ENCODE measurements around the gene COP1. TPM values are rescaled to one million over a fixed set of nuclear protein-coding genes. Genes with fewer than 3 reads are reported as not detected.

Gene COP1
- total RNA-seq, 5 donors from 2014 or later (not counting 1 experiment from before 2014, with no cell fraction given), result 38.7 to 49.0 (median 42.4) TPM

DNA sequence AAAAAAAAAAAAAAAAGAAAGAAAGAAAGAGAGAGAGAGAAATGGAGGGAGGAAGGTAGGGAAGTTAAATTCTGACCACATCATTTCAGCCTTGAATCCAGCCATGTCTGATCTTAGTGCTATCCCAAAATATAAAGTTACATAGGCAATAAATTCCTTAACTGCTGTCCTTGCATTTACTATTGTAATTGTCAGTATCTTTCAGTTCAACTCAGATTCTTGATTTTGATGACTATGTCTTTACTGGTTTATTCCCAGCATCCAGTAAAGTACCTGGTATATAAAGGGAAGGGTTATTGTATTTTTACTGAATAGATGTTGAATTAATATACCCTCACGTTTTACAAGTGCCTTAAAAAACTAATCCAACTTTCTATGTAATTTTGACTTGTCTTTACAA is 8.9 kb upstream of the COP1 start:
- Mint-ChIP-seq H3K27me3 (peaks cover 4 to 6% of the 10 kb centered on the region in 2 donors), H3K36me3 (no peaks in the 10 kb centered on the region), H3K9me3 (no peaks in the 10 kb centered on the region), H3K4me3 (no peak overlapping the region), H3K4me1 (no peaks in the 10 kb centered on the region), H3K27ac (no peak overlapping the region)
- DNase-seq (no peak), ATAC-seq (replicated peaks in 1 of 4) (no peak)
- no peaks in the 10 kb centered on the region for H3K36me3 ChIP-seq (ENCODE audit: control insufficient read depth in 2 of 2, extremely low read depth in 1 of 2, insufficient read depth in 1 of 2, low read length in 1 of 2)
- no peak overlapping the region for H3K27ac ChIP-seq (ENCODE audit: low read length)
- no peaks in the 10 kb centered on the region for H3K9me3 ChIP-seq
- ChIA-PET CTCF (no interaction called here), POLR2A (no interaction called here)
- no CpG with 5 or more reads among the region's 1 CpG for WGBS (ENCODE audit: insufficient coverage)
- H3K4me3 ChIP-seq (ENCODE audit: control insufficient read depth in 1 of 2, extremely low read depth in 1 of 2, low read length in 1 of 2), result no peak overlapping the region
- H3K27me3 ChIP-seq (replicated peaks in 1 of 2; ENCODE audit: control insufficient read depth in 2 of 2, extremely low read depth in 1 of 2, insufficient read depth in 2 of 2, low read length in 1 of 2), result peaks cover 0 to 7% of the 10 kb centered on the region in 2 experiments
- H3K4me1 ChIP-seq (ENCODE audit: control insufficient read depth in 1 of 2, extremely low read depth in 1 of 2, insufficient read depth in 2 of 2, low read length in 2 of 2), result no peaks in the 10 kb centered on the region

DNA sequence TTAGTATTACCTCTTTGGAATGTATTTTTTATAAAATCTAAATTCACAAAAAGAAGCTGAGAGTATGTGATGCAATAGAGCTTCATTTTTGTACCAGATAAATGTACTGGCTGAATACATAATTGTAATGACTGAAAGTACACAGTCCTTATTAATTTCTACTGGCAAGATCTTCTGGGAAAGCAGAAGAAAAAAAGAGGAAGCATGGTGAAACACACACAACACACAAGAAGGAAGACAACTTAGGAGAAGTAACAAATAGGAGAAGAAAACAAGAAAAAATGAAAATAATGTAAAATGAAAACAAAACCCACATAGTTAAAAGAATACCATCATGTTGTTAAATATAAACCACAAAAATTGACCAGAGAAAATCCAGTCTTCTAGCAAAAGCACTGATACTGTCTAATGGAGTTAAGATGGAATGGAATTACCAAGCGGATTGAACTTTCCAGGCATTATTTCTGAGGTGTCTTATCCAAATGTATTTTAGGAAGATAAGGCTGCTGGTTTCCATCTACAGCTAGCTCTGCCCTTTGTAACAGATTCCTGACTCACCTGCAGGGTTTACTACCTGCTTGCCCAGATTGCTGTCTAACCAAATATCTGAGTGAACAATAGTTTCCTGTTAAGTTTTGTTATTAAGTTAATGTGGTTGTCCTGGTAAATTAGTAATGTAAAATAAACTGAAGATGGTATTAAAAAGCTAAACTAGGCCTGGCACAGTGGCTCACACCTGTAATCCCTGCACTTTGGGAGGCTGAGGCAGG is 4.5 kb upstream of the COP1 start:
- ChIA-PET CTCF (interaction anchor here in 1 of 2 donors (0.5 to 0.6 kb wide), 3 partner anchors 39 to 301 kb away, joined by 3 to 5 read pairs (median 3); no protein-coding TSS in a partner anchor), POLR2A (interaction anchor here (0.6 to 0.9 kb wide), 3 partner anchors 17 to 115 kb away, joined by 4 to 10 read pairs (median 4); no protein-coding TSS in a partner anchor)
- DNase-seq (no peak), ATAC-seq (replicated peaks in 1 of 4) (no peak)
- no peaks in the 10 kb centered on the region for H3K9me3 Mint-ChIP-seq
- H3K4me1 Mint-ChIP-seq, result peaks cover 12 to 14% (median 12%) of the 10 kb centered on the region in 3 donors
- H3K4me3 Mint-ChIP-seq, result no peak overlapping the region
- Histone ChIP-seq H3K4me3 (ENCODE audit: control insufficient read depth in 1 of 2, extremely low read depth in 1 of 2, low read length in 1 of 2) (no peak overlapping the region), H3K9me3 (no peaks in the 10 kb centered on the region), H3K27ac (ENCODE audit: low read length) (no peak overlapping the region), H3K27me3 (replicated peaks in 1 of 2; ENCODE audit: control insufficient read depth in 2 of 2, extremely low read depth in 1 of 2, insufficient read depth in 2 of 2, low read length in 1 of 2) (peaks cover 0 to 2% of the 10 kb centered on the region in 2 experiments), H3K4me1 (ENCODE audit: control insufficient read depth in 1 of 2, extremely low read depth in 1 of 2, insufficient read depth in 2 of 2, low read length in 2 of 2) (peaks cover 2 to 5% of the 10 kb centered on the region in 2 experiments), H3K36me3 (ENCODE audit: control insufficient read depth in 2 of 2, extremely low read depth in 1 of 2, insufficient read depth in 1 of 2, low read length in 1 of 2) (no peaks in the 10 kb centered on the region)
- peaks cover 4% of the 10 kb centered on the region in 2 donors for H3K27me3 Mint-ChIP-seq
- WGBS (ENCODE audit: insufficient coverage), result no CpG with 5 or more reads among the region's 1 CpG
- H3K27ac Mint-ChIP-seq, result no peak overlapping the region
- H3K36me3 Mint-ChIP-seq, result peaks cover 6% of the 10 kb centered on the region

DNA sequence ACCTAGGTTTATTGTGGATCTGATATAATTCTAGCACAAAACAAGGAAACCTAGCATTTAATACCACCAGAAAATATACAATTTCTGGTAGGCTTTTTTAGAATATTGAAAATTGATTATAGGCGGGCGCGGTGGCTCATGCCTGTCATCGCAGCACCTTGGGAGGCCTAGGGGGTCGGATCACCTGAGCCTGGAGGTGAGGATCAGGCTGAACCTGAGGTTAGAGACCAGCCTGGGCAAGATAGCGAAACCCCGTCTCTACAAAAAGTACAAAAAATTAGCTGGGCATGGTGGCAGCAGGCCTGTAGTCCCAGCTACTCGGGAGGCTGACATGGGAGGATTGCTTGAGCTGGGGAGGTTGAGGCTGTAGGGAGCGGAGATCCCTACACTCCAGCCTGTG is 948 bp upstream of the COP1 start:
- no peaks in the 10 kb centered on the region for H3K9me3 ChIP-seq
- H3K36me3 ChIP-seq (ENCODE audit: control insufficient read depth in 2 of 2, extremely low read depth in 1 of 2, insufficient read depth in 1 of 2, low read length in 1 of 2), result no peaks in the 10 kb centered on the region
- Mint-ChIP-seq H3K4me3 (peak overlapping the region; percentile 95 to 98 (median 97)), H3K27me3 (no peaks in the 10 kb centered on the region), H3K27ac (peak overlapping the region; percentile 99 to 100), H3K9me3 (no peaks in the 10 kb centered on the region), H3K36me3 (peaks cover 6% of the 10 kb centered on the region), H3K4me1 (peaks cover 42 to 45% (median 42%) of the 10 kb centered on the region in 3 donors)
- ChIA-PET POLR2A (interaction anchor here (0.5 to 1.0 kb wide), 4 partner anchors 15 to 1185 kb away, joined by 3 to 6 read pairs (median 4); partner anchors contain the start of gene MRPS14 (in 1 of the 2)), CTCF (interaction anchor here in 1 of 2 donors (0.7 kb wide), 1 partner anchor 69 kb away, joined by 3 read pairs; no protein-coding TSS in a partner anchor)
- ATAC-seq (replicated peaks in 1 of 4), result no peak
- no peaks in the 10 kb centered on the region for H3K27me3 ChIP-seq (replicated peaks in 1 of 2; ENCODE audit: control insufficient read depth in 2 of 2, extremely low read depth in 1 of 2, insufficient read depth in 2 of 2, low read length in 1 of 2)
- peak overlapping the region; percentile 86 to 99 for H3K4me3 ChIP-seq (ENCODE audit: control insufficient read depth in 1 of 2, extremely low read depth in 1 of 2, low read length in 1 of 2)
- peaks cover 14 to 16% of the 10 kb centered on the region in 2 experiments for H3K4me1 ChIP-seq (ENCODE audit: control insufficient read depth in 1 of 2, extremely low read depth in 1 of 2, insufficient read depth in 2 of 2, low read length in 2 of 2)
- 36% methylated on average over 3 of the region's 9 CpGs for WGBS (ENCODE audit: insufficient coverage)
- H3K27ac ChIP-seq (ENCODE audit: low read length), result peak overlapping the region; percentile 92
- peak in 2 of 35 experiments; percentile 2 to 5 for DNase-seq

DNA sequence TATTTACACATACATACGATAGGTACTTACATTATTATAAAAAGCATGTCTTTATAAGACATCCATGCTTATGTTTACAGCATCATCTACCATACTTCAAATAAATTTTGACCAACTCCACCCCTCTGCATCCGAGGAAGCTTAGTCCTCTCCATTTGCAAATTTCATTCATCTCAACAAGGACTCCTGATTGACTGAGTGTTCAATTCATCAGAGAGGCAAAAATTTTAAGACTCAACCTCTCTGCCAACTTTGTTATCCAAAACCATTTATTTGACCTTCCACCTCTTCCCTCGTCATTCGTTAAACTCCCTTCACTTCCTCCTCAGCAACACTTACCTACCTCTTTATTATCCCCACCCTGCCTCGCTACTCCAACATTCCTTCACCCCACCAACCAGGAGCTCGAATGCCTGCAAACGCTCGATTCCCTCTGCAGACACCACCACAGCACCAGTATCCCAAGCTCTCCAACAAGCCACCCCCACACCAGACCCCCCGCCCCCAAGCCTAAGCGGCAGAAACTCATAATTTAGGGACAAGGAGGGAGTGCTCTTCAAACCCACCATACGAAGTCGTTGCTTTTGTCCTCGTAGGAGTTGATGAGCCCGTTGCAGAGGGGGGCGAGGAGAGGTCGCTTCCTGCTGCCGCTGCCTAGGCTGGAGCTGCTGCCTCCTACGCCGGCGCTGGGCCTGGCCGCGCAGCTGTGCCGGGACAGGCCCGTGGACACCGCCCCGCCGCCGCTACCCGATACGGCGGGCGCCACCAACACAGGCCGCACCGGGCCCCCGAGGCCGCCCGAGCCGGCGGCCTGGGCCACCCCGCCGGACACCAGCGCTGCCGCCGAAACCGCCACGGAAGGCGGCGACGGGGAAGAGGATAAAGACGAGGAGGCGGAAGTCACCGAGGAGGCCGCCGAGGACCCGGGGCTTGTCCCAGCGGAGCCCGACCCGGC is 803 bp downstream of the COP1 start:
- Histone ChIP-seq H3K27ac (ENCODE audit: low read length) (peak overlapping the region; percentile 92), H3K4me1 (ENCODE audit: control insufficient read depth in 1 of 2, extremely low read depth in 1 of 2, insufficient read depth in 2 of 2, low read length in 2 of 2) (peaks cover 14 to 22% of the 10 kb centered on the region in 2 experiments), H3K27me3 (replicated peaks in 1 of 2; ENCODE audit: control insufficient read depth in 2 of 2, extremely low read depth in 1 of 2, insufficient read depth in 2 of 2, low read length in 1 of 2) (no peaks in the 10 kb centered on the region), H3K36me3 (ENCODE audit: control insufficient read depth in 2 of 2, extremely low read depth in 1 of 2, insufficient read depth in 1 of 2, low read length in 1 of 2) (no peaks in the 10 kb centered on the region), H3K4me3 (ENCODE audit: control insufficient read depth in 1 of 2, extremely low read depth in 1 of 2, low read length in 1 of 2) (peak overlapping the region; percentile 86 to 99), H3K9me3 (no peaks in the 10 kb centered on the region)
- H3K4me3 Mint-ChIP-seq, result peak overlapping the region; percentile 95 to 99 (median 98)
- H3K27me3 Mint-ChIP-seq, result no peaks in the 10 kb centered on the region
- ATAC-seq (replicated peaks in 1 of 4), result peak; percentile 11 to 32 (median 26)
- ChIA-PET CTCF (interaction anchor here in 1 of 2 donors (0.6 kb wide), 1 partner anchor 125 kb away, joined by 3 read pairs; no protein-coding TSS in a partner anchor), POLR2A (interaction anchor here (0.6 to 1.1 kb wide), 2 partner anchors 11 to 261 kb away, joined by 3 read pairs; no protein-coding TSS in a partner anchor)
- H3K27ac Mint-ChIP-seq, result peak overlapping the region; percentile 94 to 96
- peaks cover 55 to 63% (median 55%) of the 10 kb centered on the region in 3 donors for H3K4me1 Mint-ChIP-seq
- H3K9me3 Mint-ChIP-seq, result no peaks in the 10 kb centered on the region
- WGBS (ENCODE audit: insufficient coverage), result under 1% methylated on average over 55 of the region's 58 CpGs
- H3K36me3 Mint-ChIP-seq, result peaks cover 10% of the 10 kb centered on the region
- DNase-seq, result peak in 24 of 35 experiments; percentile 1 to 57 (median 34)

DNA sequence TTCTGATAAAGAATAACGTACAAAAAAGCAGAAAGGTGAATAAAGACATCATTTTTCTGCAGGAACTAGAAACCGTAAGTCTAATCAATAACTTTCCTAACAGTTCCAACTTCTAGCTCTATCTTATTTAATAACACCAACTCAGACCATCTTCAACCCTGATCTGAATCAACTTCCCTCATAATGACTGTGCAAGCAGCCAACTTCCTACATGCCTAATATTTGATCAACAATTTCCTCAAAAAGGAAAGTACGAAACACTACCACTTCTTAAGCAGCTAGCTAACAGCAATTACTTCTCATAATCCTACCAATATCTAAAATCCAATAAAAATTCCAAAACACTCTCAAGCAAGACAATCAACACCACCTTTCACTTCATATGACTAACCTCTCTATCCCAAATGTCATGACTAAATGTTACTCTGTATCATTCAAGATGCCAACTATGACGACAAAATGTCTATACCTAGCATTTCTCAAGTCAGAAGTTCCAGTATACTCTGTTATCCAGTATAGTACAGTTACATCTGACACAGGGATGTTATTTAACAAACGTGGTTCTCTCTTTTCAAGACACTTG is 1.7 kb downstream of the COP1 start:
- H3K27ac Mint-ChIP-seq, result peak overlapping the region; percentile 94 to 96
- Histone ChIP-seq H3K27me3 (replicated peaks in 1 of 2; ENCODE audit: control insufficient read depth in 2 of 2, extremely low read depth in 1 of 2, insufficient read depth in 2 of 2, low read length in 1 of 2) (no peaks in the 10 kb centered on the region), H3K9me3 (no peaks in the 10 kb centered on the region), H3K4me3 (ENCODE audit: control insufficient read depth in 1 of 2, extremely low read depth in 1 of 2, low read length in 1 of 2) (peak overlapping the region; percentile 86 to 99), H3K36me3 (ENCODE audit: control insufficient read depth in 2 of 2, extremely low read depth in 1 of 2, insufficient read depth in 1 of 2, low read length in 1 of 2) (no peaks in the 10 kb centered on the region), H3K27ac (ENCODE audit: low read length) (no peak overlapping the region), H3K4me1 (ENCODE audit: control insufficient read depth in 1 of 2, extremely low read depth in 1 of 2, insufficient read depth in 2 of 2, low read length in 2 of 2) (peaks cover 14 to 22% of the 10 kb centered on the region in 2 experiments)
- WGBS (ENCODE audit: insufficient coverage), result 16% methylated on average over 3 of the region's 5 CpGs
- peak overlapping the region; percentile 95 to 99 (median 98) for H3K4me3 Mint-ChIP-seq
- CTCF ChIA-PET, result no interaction called here
- no peak for ATAC-seq (replicated peaks in 1 of 4)
- H3K4me1 Mint-ChIP-seq, result peaks cover 59 to 68% (median 60%) of the 10 kb centered on the region in 3 donors
- H3K36me3 Mint-ChIP-seq, result peaks cover 7% of the 10 kb centered on the region
- H3K9me3 Mint-ChIP-seq, result no peaks in the 10 kb centered on the region
- H3K27me3 Mint-ChIP-seq, result no peaks in the 10 kb centered on the region
- peak in 1 of 35 experiments; percentile 9 for DNase-seq
- POLR2A ChIA-PET, result interaction anchor here (0.6 to 1.1 kb wide), 2 partner anchors 11 to 261 kb away, joined by 3 read pairs; no protein-coding TSS in a partner anchor
